ENCODE data around the gene PTGER3.
"Not testable (repeated sequence)": the region's sequence is repeated elsewhere in the genome, so short reads cannot be mapped to it uniquely, and the experiment has no call there.

Gene PTGER3

DNA sequence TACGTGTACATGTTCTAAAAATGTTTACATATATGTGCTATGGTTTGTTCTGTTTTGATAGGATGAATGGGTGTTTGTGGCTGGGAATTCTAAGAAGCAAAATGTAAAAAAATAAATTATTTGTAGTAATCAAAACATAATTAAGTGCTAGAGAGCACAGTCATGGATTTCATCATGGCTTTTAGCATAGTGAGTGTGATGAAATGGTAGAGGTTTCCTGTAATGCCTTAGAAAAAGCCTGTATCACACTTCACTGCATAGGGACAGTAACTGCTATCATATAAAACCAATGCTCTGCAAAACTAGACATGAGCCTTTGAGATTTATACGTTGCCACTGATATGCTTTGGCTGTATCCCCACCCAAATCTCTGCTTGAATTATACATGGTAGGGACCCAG, 99.8 kb downstream of the PTGER3 start:
- no peak for DNase-seq (ENCODE audit: low read depth in 2 of 2)

- no peak for DNase-seq (ENCODE audit: low read depth in 2 of 2)
These were observed 101.9 kb downstream of the PTGER3 start for GRCh38 chr1:70945676-70946075.

- no peak for DNase-seq (ENCODE audit: low read depth in 2 of 2)
These were observed 102.4 kb downstream of the PTGER3 start for GRCh38 chr1:70945251-70945650.

- DNase-seq (ENCODE audit: low read depth in 2 of 2), result no peak
These were observed 106.1 kb downstream of the PTGER3 start for GRCh38 chr1:70941563-70941962.

DNA sequence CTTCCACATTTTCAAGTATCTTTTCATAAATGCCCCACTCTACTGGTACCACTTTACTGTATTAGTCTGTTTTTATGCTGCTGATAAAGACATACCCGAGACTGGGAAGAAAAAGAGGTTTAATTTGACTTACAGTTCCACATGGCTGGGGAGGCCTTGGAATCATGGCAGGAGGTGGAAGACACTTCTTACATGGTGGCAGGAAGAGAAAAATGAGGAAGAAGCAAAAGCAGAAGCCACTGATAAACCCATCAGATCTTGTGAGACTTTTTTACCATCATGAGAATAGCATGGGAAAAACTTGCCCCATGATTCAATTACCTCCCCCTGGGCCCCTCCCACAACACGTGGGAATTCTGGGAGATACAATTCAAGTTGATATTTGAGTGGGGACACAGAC, 107.2 kb downstream of the PTGER3 start:
- not testable (repeated sequence) for DNase-seq (ENCODE audit: low read depth in 2 of 2)

- no peak for DNase-seq (ENCODE audit: low read depth in 2 of 2)
These were observed 113.2 kb downstream of the PTGER3 start for GRCh38 chr1:70934194-70934961.

- DNase-seq (ENCODE audit: low read depth in 2 of 2), result no peak
These were observed 117.6 kb downstream of the PTGER3 start for GRCh38 chr1:70930062-70930461.

GRCh38 chr1:70922196-70922595, 125.4 kb downstream of the PTGER3 start:
- DNase-seq (ENCODE audit: low read depth in 2 of 2), result no peak
